CD4-positive, alpha-beta T cell treated with Interleukin-21 for 1 hour (primary cell): ENCODE data around the gene SMTN.

Experiments used
- DNase-seq: peaks from one replicate; pipeline ENCODE4 v3.0.0-alpha.2; 2020

SMTN gene

DNA sequence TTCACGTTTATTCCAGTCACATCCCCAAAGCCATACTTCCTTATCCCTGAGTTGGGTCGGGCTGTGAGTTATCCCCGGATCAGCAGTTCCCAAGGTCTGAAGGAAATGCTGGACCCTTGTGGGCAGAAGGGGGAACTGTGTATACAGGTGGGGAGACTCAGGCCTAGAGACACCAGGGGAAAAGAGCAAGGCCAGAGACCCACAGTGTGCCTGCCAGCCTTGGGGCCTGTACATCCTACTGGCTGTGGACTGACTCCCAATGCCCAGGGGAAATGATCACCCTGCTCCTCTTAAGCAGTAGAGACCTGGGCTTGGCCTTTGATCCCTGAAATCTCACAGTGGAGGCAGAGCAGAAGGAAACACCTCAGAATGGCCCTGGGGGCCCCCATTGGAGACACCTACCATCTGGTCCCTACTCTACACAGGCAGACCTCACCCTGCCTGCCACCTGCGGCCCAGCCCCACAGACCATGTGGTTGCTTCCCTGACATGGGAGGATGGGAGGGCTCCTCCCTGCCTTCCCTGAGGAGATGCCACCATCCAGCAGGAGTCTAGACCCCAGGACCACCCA lies 25.0 kb downstream of the SMTN start:
- DNase-seq: no peak

DNA sequence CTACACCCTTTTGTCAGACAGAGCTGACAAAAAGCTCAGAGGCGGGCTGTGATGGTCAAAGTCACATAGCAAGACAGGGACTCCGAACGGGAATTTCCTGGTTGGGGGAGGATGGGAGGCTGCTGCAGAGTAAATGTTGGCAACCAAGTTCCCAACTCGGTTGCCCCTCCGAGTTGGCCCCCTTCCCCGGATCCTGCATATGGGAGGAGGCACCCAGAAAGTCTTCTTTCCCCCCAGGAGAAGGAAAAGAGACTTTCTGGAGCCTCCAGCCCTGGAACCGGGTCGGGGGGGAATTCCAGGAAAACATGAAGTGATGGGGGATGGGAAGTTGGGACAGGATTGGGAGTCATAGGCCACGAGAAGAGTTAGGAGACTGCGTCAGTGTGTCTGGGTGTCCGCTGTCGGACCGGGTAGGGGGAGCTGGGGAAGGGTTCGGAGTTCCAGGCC lies 25.6 kb downstream of the SMTN start:
- no peak for DNase-seq

DNA sequence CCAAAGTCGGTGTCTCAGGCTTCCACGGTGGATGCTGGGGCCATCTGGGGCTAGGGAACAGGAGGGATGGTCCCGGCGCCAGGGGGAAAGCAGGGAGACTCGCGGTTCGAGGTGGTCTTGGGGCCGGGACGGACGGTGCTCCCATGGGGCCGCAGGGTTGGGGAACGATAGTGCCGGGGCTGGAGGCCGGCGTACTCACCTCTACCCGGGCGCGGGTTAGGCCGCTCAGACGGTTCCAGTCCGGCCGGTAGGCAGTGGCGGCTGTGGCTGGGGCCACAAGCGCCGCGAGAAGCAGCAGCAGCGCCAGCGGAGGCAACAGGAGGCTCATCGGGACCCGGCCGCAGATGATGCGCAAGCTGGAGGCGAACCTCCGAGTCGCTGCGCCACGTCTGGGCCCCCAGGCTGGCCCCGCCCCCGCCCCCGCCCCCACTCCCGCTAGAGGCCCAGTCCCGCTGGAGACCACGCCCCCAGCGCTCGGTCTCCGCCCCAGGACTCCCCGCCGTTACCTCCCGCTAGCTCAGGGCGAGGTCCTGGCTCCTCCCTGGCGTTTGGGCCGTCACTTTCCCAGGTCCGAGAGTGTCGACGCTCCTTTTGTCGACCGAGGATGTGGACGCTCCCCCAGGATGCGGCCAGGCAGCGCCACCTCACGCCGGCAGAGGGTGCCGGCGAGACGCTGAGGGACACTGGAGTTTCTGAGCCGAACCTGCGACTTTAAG lies 26.2 kb downstream of the SMTN start, which contains the start of gene SELENOM:
TSS of gene SELENOM (minus strand) at position 391 of the 716 bp plus-strand sequence. CDS start at position 328, 63 bp downstream.
- peak; percentile 91 for DNase-seq

- DNase-seq: no peak
Observed at GRCh38 chr22:31107894-31108218, 26.7 kb downstream of the SMTN start.

GRCh38 chr22:31112547-31113091 lies 31.5 kb downstream of the SMTN start:
- DNase-seq: peak; percentile 11

DNA sequence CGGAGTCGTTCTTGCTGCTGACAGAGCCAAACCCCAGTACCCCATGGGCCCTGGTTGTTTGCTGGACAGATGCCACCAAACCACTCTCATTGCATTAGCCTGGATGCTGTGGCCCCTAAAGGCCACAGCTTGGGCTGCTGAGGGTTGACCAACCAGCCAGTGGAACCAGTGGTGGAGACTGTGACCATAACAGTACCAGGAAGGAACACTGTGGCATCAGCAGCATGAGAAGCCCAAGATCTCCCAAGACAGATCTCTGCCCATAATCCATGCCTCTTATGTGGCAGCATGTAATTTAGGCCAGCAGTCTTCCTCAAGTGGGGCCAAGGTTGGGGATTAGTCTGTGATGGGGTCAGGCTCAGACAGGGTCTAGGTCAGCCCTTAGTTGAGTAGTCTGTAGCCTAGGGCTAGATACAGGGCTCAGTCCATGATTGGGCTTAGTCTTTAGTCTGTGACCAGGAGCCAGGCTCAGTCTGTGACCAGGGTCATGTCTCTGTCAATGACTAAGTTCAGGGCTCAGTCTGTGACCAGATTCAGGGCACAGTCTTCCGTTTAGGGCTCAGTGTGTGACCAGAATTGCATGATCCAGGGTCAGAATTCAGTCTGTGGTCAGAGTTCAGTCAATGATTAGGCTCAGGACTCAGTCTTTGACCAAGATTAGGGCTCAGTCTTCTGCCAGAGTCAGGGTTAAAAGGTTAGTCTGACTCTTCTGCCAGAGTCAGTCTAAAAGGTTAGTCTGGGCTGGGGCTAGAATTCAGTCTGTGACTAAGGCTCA lies 37.1 kb downstream of the SMTN start:
- no peak for DNase-seq

DNA sequence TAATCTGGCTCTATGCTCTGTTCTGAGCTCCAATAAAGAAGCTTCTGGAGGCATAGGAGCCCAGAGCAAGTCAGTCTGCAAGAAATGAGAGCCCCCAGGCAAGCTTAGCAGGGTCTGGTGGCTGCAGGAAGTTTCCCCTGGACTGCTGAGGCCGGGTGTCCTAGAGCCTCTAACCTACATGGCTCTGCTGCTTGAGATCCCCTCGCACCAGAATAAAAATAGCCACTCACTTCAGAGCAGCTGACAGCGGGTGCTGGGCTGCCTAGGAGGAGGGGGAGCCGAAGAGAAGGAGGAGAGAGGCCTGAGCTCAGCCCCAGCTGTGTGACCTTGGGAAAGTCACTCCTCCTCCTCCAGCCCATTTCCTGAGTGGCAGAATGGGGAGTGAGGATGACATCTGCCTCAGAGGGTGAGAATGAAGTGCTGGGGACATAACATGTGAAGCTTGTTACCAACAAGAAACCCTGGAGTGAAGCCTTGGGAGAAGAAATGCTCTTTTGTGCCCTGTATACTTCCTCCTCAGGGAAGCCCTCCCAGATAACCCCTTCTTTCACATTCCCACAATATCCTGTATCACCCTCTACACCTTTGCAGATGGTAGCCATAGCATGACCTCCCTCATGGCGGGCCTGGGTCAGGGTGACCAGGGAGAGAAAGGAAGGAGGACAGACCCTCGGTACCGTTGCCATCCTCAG lies 38.1 kb downstream of the SMTN start:
- no peak for DNase-seq

GRCh38 chr22:31120230-31120629 lies 39.1 kb downstream of the SMTN start:
- no peak for DNase-seq

DNA sequence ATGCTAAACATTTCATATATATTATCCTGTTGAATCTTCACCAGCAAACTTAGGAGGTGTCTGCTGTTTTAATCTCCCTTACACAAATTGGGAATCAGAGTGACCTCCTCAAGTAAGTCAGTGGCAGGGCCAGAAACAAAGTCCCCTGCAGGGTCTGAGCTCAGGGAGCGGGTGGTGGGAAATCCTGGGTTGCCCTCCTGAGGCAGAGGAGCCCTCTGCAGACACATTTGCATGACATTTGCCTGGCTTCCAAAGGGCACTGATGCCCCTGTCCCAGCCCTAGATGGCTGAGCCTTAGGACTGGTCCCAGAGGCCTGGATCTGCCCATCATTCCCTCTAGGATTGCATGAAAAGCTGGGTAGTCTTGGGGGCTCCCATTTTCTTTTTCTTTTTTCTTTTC lies 39.5 kb downstream of the SMTN start:
- no peak for DNase-seq

GRCh38 chr22:31121403-31121802 lies 40.3 kb downstream of the SMTN start:
- DNase-seq: no peak

DNA sequence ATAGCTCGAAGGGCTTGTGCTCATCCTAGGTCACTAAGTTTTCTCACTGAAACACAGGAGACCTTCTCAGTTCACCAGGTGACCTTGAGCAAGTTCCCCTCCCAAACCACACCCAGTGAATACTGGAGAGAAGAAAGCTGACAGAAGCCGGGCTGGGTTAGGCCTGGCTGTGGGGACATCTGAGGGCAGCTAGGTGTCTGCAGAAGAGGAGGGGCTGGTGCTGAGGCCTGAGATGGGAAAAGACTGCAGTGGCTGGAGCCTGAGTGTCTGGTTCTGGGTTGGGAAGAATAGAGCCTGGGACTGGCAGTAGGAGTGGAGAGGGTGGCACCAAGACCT lies 41.0 kb downstream of the SMTN start:
- no peak for DNase-seq

DNA sequence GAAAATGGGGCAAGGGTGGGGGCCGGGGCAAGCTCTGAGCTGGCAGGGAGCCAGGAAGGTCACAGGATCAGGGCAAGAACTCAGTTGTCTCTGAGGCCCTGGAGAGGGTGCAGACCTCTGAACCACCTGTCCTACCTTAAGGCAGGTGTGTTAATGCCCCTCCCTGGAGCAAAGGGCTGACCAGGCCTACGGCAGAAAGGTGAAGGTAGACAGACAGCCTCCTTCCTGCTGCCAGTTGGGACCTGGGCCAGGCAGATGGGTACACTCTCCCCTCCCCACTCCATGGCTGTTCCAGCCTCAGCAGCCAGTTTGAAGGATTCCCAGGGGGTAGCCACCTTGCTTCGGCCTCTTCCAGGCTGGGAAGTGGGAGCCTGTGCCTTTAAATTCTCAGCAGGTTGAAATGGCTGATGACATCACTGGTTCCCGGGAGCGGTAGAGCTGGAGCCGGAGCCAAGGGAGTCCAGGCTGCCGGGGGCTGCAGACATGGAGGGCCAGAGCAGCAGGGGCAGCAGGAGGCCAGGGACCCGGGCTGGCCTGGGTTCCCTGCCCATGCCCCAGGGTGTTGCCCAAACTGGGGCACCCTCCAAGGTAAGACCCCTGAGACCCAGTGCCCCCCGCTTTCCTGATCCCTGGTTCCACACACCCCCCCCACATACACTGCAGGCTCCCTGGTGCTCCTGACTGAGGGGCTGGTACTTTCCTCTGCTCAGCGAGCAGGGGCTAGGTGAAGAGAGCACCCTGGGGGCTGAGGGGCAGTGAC lies 41.6 kb downstream of the SMTN start, which contains the start of gene INPP5J:
TSS of gene INPP5J (plus strand) at position 435 of the 760 bp plus-strand sequence. CDS start at position 484, 49 bp downstream.
- DNase-seq: no peak

DNA sequence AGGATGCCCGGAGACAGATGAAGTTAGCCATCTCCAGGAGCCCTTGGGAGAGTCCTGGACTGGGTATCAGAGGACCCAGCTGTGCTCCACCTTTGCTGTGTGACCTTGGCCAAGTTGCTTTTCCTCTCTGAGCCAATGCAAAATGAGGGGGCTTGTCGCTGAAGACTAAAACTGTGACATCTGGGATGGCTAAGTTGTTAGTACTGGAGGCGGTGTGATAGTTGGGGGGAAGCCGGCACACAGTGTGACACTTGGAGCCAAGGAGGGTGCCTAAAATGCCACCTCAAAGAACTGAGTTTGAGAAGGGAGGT lies 42.1 kb downstream of the SMTN start:
- no peak for DNase-seq

GRCh38 chr22:31124290-31124689 lies 43.2 kb downstream of the SMTN start:
- DNase-seq: no peak

DNA sequence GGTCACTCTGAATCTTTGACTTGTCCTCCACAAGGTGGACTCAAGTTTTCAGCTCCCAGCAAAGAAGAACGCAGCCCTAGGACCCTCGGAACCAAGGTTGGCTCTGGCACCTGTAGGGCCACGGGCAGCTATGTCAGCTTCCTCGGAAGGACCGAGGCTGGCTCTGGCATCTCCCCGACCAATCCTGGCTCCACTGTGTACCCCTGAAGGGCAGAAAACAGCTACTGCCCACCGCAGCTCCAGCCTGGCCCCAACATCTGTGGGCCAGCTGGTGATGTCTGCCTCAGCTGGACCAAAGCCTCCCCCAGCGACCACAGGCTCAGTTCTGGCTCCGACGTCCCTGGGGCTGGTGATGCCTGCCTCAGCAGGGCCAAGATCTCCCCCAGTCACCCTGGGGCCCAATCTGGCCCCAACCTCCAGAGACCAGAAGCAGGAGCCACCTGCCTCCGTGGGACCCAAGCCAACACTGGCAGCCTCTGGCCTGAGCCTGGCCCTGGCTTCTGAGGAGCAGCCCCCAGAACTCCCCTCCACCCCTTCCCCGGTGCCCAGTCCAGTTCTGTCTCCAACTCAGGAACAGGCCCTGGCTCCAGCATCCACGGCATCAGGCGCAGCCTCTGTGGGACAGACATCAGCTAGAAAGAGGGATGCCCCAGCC lies 43.8 kb downstream of the SMTN start:
- no peak for DNase-seq

GRCh38 chr22:31125521-31126117 lies 44.5 kb downstream of the SMTN start:
- DNase-seq: no peak

GRCh38 chr22:31126128-31126868 lies 45.2 kb downstream of the SMTN start:
- DNase-seq: no peak

DNA sequence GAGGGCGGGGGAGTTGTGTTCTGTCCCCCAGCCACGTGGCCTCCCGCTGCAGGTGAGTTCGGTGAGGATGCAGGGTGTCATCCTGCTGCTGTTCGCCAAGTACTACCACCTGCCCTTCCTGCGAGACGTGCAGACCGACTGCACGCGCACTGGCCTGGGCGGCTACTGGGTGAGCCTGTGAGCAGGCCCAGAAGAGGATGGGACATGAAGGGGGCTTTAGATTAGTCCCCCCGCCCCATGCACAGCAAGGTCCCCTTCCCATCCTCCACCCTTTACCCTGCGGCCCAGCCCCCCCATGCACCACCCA lies 45.7 kb downstream of the SMTN start:
- no peak for DNase-seq

- no peak for DNase-seq
Observed at GRCh38 chr22:31127181-31127772, 46.2 kb downstream of the SMTN start.

DNA sequence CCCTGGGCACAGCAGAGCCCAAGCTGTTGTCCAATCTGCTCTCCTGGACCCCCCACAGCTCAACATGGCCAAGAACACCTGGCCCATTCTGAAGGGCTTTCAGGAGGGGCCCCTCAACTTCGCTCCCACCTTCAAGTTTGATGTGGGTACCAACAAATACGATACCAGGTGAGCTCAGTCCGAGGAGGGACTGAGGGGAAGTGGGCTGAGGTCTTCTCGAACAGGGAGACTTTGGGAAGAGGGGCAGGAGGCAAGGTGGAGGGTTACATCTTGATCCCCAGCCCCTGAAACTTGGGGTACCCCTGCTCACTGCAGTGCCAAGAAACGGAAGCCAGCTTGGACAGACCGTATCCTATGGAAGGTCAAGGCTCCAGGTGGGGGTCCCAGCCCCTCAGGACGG lies 47.0 kb downstream of the SMTN start:
- DNase-seq: no peak

GRCh38 chr22:31130873-31131272 lies 49.8 kb downstream of the SMTN start:
- DNase-seq: no peak
